Large intestine (tissue), 3 donors: ENCODE results near the gene ZNF488. TPM values are rescaled to one million over a fixed set of nuclear protein-coding genes. Genes with fewer than 3 reads are reported as not detected.

Experiments
- DNase-seq, 2 donors: peaks; one replicate each; pipeline versions ENCODE4 v3.0.0 to v3.0.0-alpha.2; 2013
- H3K27ac ChIP-seq: one replicate; pipeline ENCODE4 v1.5.1; 2013; ENCODE audit warnings: low read length
- H3K27me3 ChIP-seq: 2 replicates; pipeline ENCODE4 v1.6.1; 2013; ENCODE audit warnings: low read length; ENCODE audit not compliant: control insufficient read depth, insufficient read depth
- H3K36me3 ChIP-seq: 2 replicates; pipeline ENCODE4 v1.6.1; 2013; ENCODE audit warnings: low read length; ENCODE audit not compliant: control insufficient read depth, insufficient read depth
- H3K4me1 ChIP-seq: one replicate; pipeline ENCODE4 v1.6.1; 2013; ENCODE audit warnings: low read length; ENCODE audit not compliant: control insufficient read depth, insufficient read depth
- H3K4me3 ChIP-seq: one replicate; pipeline ENCODE4 v1.5.1; 2013; ENCODE audit warnings: low read length
- H3K9me3 ChIP-seq: one replicate; pipeline ENCODE4 v1.6.1; 2013; ENCODE audit warnings: mild to moderate bottlenecking, low read depth, low read length, moderate library complexity; ENCODE audit not compliant: control insufficient read depth
- WGBS: methylation state at CpG from one replicate; pipeline ENCODE4 v1.1.5; 2013; ENCODE audit warnings: low lambda C conversion rate; ENCODE audit not compliant: insufficient coverage; 5-methylcytosine and 5-hydroxymethylcytosine counted together
- polyA plus RNA-seq: library from polyadenylated mRNA; unstranded; fragments of 120-200 nt; gene quantifications from one replicate; pipeline ENCODE4 v1.2.1, GENCODE V29; 2013

Gene ZNF488
- polyA plus RNA-seq, 1 donor, result 2.2 TPM

DNA sequence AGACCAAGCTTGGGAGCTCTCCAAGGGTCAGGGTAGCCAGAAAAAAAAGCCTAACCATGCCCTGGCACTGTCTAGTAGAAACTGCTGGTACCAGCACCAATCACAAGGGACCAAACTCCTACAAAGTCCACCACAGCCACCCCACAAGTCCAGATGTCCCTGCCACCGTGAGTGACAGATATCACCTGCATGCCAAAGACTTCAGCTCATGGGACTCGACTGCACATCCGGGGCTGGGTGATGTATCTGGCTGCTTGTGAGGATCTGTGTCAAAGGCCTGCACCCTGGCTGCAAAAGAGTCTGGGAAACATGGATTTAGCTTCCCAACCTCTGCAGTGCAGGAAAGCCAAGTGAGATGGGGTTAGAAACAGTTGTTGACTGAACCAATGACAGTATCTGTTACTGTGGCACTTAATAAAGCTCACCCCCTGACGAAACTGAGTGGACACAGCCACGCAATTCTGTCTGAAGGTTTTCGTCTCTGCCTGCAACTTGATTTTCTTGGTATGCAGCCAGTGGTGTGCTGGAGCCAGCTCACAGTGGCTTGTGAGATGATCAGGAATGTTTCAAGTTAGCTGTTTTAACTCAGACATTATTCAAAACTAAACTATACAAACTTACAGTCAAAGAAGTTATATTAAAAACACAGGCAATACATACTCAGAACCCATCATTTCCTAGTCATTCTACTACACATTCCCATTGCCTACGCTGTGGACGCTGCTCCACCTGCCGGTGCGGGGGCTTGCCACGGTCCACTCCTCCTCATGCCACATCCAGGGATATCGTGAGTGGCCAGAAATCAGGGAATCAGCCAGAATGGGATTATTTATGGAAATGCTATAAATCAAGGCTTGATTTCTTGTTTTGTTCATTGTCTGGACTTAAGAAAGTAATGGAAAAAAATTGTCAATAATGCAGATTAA is 9.2 kb downstream of the ZNF488 start:
- Histone ChIP-seq H3K27me3 (no peaks in the 10 kb centered on the region), H3K27ac (no peak overlapping the region), H3K4me1 (peaks cover 11% of the 10 kb centered on the region), H3K9me3 (no peaks in the 10 kb centered on the region), H3K36me3 (no peaks in the 10 kb centered on the region), H3K4me3 (no peak overlapping the region)
- no peak for DNase-seq
- WGBS, result no CpG with 5 or more reads among the region's 12 CpGs

DNA sequence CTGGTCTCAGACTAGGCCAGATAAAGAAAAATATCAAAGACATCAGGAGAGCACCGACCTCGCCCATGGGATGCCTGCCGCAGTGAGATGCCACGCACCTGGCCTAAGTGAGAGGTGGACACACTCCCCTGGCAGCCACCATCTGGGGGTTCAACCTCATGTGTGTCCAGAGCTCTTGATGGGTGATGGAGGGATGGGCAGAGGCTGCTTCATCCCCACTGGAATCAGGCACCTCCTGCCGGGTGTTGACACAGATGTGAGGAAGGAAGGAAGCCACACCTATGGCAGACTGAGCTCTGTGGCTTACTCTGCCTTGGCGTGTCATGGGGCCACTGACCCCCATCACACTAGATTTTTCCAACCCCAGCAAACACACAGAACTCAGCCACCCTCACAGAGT is 11.4 kb downstream of the ZNF488 start:
- whole genome bisulfite sequencing, result no CpG with 5 or more reads among the region's 6 CpGs
- H3K9me3 ChIP-seq, result no peaks in the 10 kb centered on the region
- H3K27ac ChIP-seq, result no peak overlapping the region
- no peak for DNase-seq
- no peak overlapping the region for H3K4me3 ChIP-seq
- no peaks in the 10 kb centered on the region for H3K27me3 ChIP-seq
- H3K36me3 ChIP-seq, result no peaks in the 10 kb centered on the region
- peaks cover 6% of the 10 kb centered on the region for H3K4me1 ChIP-seq

DNA sequence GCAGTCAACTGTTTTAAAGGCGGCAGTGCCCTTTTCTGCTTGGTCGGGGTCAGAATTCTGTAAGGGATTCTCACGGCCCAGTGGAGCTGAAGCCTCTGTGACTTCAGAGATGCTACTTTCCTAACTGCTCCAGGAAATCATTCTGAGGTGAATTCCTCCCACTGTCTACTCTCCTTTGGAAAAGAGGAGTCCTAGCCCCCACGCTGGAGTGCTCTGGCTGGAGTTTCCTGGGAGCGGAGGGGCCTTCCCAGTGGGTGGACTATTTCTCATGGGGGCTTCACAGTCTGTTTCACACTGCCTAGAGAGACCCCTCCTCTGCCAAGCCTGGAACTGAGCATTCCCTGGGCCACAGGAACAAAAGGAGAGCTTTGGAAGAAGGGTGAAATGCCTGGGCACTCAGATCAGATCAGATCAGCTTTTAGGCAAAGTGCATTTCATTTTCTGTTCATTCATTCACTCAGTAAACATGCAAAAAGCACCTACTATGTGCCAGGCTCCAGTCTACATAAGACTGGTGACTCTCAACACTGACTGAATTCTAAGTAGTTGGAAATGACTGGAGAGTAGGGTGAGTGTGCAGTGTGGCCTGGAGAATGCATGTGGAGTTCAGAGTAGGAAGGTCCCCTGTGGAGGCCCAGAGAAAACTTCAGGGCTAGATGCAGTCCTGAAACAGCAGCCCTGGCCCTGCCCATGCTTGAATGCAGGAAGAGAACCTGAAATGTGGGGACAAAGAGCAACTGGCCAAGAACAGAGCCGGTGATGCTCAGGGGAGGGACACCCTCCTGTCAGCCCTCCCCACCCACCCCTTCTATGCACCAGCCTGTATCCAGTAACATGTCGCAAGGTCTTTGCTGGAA is 12.2 kb downstream of the ZNF488 start:
- DNase-seq, result no peak
- Histone ChIP-seq H3K27me3 (no peaks in the 10 kb centered on the region), H3K4me3 (no peak overlapping the region)

DNA sequence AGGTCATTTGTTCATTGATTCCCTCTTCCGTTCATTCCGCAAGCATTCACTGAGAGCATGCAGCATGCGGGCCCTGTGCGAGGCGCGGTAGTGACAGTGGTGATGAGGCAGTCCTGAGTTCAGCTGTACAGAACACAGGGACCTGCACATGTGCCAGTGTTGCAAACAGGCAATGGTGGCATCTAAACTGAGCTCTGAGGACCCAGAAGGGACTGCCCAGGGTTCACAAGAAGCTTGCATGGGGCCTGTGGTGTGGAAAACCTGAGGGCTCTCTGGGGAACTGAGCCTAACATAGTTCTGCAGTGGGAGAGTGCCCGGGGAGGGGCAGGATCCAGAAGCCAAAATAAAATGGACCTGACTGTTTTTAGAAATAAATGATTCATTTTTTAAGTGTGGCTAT is 13.2 kb downstream of the ZNF488 start:
- no peak overlapping the region for H3K27ac ChIP-seq
- H3K27me3 ChIP-seq, result no peaks in the 10 kb centered on the region
- no peaks in the 10 kb centered on the region for H3K4me1 ChIP-seq
- no peak overlapping the region for H3K4me3 ChIP-seq
- no CpG with 5 or more reads among the region's 7 CpGs for WGBS
- DNase-seq, result no peak
- H3K36me3 ChIP-seq, result no peaks in the 10 kb centered on the region
- no peaks in the 10 kb centered on the region for H3K9me3 ChIP-seq

More for the DNA sequence above, 12.2 kb downstream of the ZNF488 start:
- Histone ChIP-seq H3K4me1 (peaks cover 2% of the 10 kb centered on the region), H3K36me3 (no peaks in the 10 kb centered on the region), H3K9me3 (no peaks in the 10 kb centered on the region), H3K27ac (no peak overlapping the region)
- WGBS, result no CpG with 5 or more reads among the region's 7 CpGs

DNA sequence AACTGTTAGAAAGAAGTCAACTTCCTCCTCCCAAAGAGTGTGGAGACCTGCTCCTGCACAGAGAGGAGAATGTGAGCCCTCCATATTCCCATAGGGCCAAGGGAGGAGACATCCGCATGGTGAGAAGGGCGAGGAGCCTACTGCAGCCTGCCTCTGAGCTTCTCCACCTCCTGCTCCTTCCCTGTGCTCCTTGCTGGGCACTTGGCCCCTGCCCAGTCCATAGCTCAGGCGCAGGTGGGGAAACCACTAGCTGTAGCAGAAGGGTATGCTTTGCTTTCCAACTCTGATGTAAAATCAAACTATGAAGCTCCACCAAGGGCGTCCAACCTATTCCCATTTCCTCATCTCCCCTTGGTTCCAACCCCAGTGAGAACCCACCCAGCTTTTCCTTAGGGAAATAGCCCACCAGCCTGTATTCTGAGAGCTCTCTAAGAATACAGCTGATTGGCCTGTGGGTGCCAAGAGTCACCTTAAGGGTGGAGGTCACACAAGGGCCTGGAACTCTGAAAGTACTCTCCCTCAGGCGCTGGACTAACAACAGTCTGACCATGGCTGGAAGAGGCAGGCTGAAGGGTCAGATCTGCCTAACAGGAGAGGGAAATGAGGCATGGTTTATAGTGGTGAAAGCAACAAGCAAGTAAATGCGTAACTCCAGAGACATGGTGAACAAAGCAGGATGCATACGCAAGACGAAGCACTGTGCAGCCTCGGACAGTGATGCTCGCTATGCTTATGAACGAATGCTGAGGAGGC is 13.9 kb downstream of the ZNF488 start:
- no peak for DNase-seq
- no peaks in the 10 kb centered on the region for H3K4me1 ChIP-seq
- no peaks in the 10 kb centered on the region for H3K9me3 ChIP-seq
- H3K27ac ChIP-seq, result no peak overlapping the region
- no peaks in the 10 kb centered on the region for H3K27me3 ChIP-seq
- H3K36me3 ChIP-seq, result no peaks in the 10 kb centered on the region
- 100% methylated on average over 1 of the region's 11 CpGs for WGBS
- no peak overlapping the region for H3K4me3 ChIP-seq

DNA sequence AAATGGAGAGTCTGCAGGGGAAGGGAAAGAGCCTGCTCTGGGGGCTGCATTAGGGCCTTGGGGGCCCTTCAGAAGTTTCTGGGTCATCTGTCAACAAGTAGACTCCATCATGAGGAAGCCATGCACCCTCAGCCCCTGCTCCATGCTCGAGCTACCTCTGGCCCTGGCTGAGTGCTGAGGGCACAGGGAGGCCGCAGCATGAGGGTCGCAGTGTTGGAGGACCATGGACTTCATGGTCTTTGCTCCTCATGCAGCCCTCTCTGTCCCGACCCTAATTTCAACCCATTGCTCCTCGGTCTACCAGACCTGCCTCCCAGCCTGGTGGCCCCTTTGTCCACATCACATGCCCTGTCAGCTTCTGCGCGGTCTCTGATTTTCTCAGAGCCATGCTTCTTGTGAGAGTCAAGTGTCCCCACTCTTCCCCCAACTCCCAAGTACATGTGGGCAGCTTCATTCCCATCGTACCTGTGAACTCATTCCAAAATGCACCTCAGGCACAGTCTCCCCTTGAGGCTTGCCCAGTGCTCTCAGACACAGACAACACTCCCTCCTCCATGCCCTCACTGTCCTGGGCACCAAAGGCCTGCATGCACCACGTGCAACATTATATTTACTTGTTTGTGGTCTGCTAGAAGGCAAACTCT is 14.7 kb downstream of the ZNF488 start:
- DNase-seq, result no peak
- no peaks in the 10 kb centered on the region for H3K36me3 ChIP-seq
- no peak overlapping the region for H3K27ac ChIP-seq
- H3K4me1 ChIP-seq, result peaks cover 8% of the 10 kb centered on the region
- no peaks in the 10 kb centered on the region for H3K9me3 ChIP-seq
- 70% methylated on average over 2 of the region's 9 CpGs for WGBS
- H3K4me3 ChIP-seq, result no peak overlapping the region
- no peaks in the 10 kb centered on the region for H3K27me3 ChIP-seq

DNA sequence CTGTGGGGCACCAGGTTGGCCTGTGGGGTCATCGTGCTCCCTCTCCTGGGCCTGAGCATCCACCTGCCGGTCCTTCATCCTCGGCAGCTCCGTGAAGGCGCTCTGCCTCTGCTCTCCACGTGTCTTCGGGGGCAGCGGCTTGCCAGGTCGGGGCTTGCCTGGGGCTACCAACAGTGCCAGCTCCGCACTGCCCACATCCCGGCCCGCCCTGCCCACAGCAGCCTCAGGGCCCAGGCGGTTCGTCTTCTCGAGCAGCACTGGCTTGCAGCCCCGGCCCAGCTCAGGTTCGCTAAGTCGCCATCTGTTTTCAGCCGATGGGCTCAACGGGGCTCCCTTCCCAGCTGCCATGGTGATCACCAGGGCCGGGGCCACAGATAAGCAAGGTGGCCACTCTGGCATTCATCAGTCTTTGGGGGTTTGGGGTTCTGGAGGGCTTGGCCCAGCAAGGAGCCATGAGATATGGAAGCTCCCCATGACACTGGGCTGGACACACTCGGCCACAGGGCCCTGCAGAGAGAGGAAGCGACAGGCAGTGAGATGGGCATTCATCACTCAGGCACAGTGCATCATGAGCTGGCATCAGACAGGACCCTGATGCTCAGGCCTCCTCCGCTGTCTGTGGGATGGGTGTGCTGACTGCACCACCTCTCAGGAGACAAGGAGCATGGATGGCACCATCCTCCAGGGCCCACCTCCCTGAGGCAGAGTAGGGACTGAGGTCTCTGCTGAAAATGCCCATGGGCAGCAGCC is 15.5 kb downstream of the ZNF488 start:
- Histone ChIP-seq H3K4me1 (peaks cover 13% of the 10 kb centered on the region), H3K27me3 (no peaks in the 10 kb centered on the region), H3K36me3 (no peaks in the 10 kb centered on the region), H3K4me3 (no peak overlapping the region), H3K27ac (no peak overlapping the region), H3K9me3 (no peaks in the 10 kb centered on the region)
- no CpG with 5 or more reads among the region's 24 CpGs for WGBS
- no peak for DNase-seq

DNA sequence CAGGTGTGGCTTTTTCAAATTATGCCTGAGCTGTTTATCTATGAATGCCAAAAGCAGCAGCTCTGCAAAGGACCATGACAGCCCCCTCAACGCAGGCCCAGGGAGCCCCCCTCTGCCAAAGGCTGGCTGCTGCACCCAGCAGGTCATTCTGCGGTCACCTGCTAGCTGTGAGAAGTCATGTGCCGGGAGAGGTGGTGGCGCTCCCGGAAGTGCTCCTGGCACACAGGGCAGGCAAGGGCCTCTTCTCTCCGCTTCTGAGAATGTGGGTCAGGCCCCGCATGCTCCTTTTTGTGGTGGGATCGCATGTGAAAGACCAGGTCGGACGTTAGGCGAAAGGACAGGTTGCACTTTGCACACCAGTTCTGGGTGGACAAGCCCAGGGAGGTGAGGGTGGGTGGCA is 16.4 kb downstream of the ZNF488 start:
- no peak overlapping the region for H3K27ac ChIP-seq
- DNase-seq, result no peak
- no CpG with 5 or more reads among the region's 11 CpGs for WGBS

DNA sequence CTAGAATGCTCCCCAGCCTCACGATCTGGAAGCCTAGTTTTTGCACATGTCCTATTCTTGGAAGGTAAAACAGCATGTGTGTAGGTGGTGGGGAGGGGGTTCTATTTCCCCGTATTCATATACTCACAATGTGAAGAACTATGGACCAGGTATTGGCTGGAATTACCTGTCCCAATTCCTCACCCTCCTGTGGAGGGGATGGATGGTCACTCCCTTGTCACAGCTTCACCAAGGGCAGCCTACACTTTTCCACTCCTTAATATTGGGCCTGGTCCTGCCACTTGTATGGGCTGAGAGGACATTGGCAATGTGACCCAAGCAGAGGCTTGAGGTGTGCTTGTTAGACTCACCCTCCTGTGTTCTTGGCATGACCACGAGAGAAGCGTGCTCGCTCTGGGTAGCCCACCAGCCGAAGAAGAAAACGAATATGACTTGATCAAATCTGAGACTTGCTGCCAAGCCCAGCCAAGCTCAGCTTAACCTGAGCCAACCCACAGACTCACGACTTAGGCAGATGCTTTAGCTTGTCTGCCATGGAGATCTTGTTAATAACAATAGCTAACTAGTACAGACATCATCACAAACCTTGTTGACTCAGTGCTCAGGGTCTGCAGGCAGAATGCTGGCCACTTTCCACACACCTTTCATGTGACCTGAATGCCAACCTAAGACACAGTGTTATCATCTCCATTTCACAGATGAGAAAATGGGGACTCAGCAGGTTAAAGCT is 17.2 kb downstream of the ZNF488 start:
- Histone ChIP-seq H3K36me3 (no peaks in the 10 kb centered on the region), H3K4me3 (no peak overlapping the region), H3K27ac (no peak overlapping the region), H3K4me1 (peaks cover 17% of the 10 kb centered on the region), H3K27me3 (no peaks in the 10 kb centered on the region), H3K9me3 (no peaks in the 10 kb centered on the region)
- WGBS, result no CpG with 5 or more reads among the region's 8 CpGs
- no peak for DNase-seq

More for the DNA sequence above, 16.4 kb downstream of the ZNF488 start:
- H3K4me1 ChIP-seq, result peaks cover 17% of the 10 kb centered on the region
- no peaks in the 10 kb centered on the region for H3K9me3 ChIP-seq
- no peaks in the 10 kb centered on the region for H3K36me3 ChIP-seq
- H3K4me3 ChIP-seq, result no peak overlapping the region
- no peaks in the 10 kb centered on the region for H3K27me3 ChIP-seq
